H1 (cell line): ENCODE results near the gene MRE11. TPM values are rescaled to one million over a fixed set of nuclear protein-coding genes. Genes with fewer than 3 reads are reported as not detected.
A peak's percentile ranks its signal among the peaks of the same experiment; 100 is the strongest.

ENCODE experiments used
- CTCF ChIA-PET: fragments of 300-600 bp; sonication (Branson Sonifier 250); formaldehyde crosslinking; loops from one replicate; lab custom pipeline; 2021; ENCODE audit not compliant: partially characterized antibody; lab: Charles Lee
- POLR2A ChIA-PET: fragments of 300-600 bp; sonication (Branson Sonifier 250); formaldehyde crosslinking; loops from one replicate; lab custom pipeline; 2021; ENCODE audit warnings: inconsistent platforms; ENCODE audit not compliant: partially characterized antibody; lab: Charles Lee
- DNase-seq, 2 experiments: peaks; one replicate each; pipeline versions ENCODE4 v3.0.0 to v3.0.0-alpha.2; 2010 to 2022; ENCODE audit warnings: low spot score in 2 of 2, low read depth in 1 of 2, mixed read lengths in 1 of 2
- FAIRE-seq: peaks from 2 replicates; lab custom pipeline; 2011; peaks lifted over from hg19 to GRCh38; lab: Jason Lieb, UNC
- H2AFZ ChIP-seq: 2 replicates; pipeline ENCODE4 v1.8.1; 2012; ENCODE audit warnings: low read length, inconsistent platforms
- H2AK5ac ChIP-seq: 2 replicates; pipeline ENCODE4 v1.6.1; 2013; ENCODE audit warnings: low read depth, low read length
- H2BK120ac ChIP-seq: replicated peaks from 2 replicates; pipeline ENCODE3; 2013; ENCODE audit warnings: low read depth, low read length, inconsistent platforms
- H2BK12ac ChIP-seq: 2 replicates; pipeline ENCODE4 v1.6.1; 2013; ENCODE audit warnings: low read depth, low read length
- H2BK15ac ChIP-seq: 2 replicates; pipeline ENCODE4 v1.6.1; 2013; ENCODE audit warnings: low read length
- H2BK20ac ChIP-seq: 2 replicates; pipeline ENCODE4 v1.6.1; 2013; ENCODE audit warnings: low read length
- H2BK5ac ChIP-seq: 2 replicates; pipeline ENCODE4 v1.6.1; 2013; ENCODE audit warnings: low read depth, low read length
- H3K14ac ChIP-seq: 2 replicates; pipeline ENCODE4 v1.6.1; 2013; ENCODE audit warnings: inconsistent platforms; ENCODE audit not compliant: insufficient read length
- H3K18ac ChIP-seq: 2 replicates; pipeline ENCODE4 v1.6.1; 2013; ENCODE audit warnings: low read length; ENCODE audit errors: extremely low read depth
- H3K23ac ChIP-seq: 2 replicates; pipeline ENCODE4 v1.6.1; 2013; ENCODE audit warnings: inconsistent platforms; ENCODE audit not compliant: insufficient read length
- H3K23me2 ChIP-seq: 2 replicates; pipeline ENCODE4 v1.6.1; 2013; ENCODE audit warnings: low read depth, low read length
- H3K27ac ChIP-seq: 2 replicates; pipeline ENCODE4 v1.6.1; 2011; ENCODE audit warnings: low read depth, low read length, inconsistent platforms
- H3K27me3 ChIP-seq, 4 experiments: replicated peaks in 1 of 4; 1 replicate in 1 of 4; 2 replicates in 3 of 4; pipeline versions ENCODE4 v1.6.1 to v1.8.1; 2011 to 2013; ENCODE audit warnings: low read length in 3 of 4, mild to moderate bottlenecking in 3 of 4, inconsistent platforms in 2 of 4, mixed read lengths in 2 of 4, moderate library complexity in 1 of 4; ENCODE audit not compliant: control insufficient read depth in 3 of 4, insufficient read depth in 3 of 4; ENCODE audit errors: extremely low read depth in 1 of 4
- H3K36me3 ChIP-seq, 4 experiments: 2 replicates each; pipeline versions ENCODE4 v1.6.1 to v1.8.1; 2011 to 2013; ENCODE audit warnings: mild to moderate bottlenecking in 4 of 4, low read length in 3 of 4, moderate library complexity in 2 of 4, control low read depth in 1 of 4, inconsistent platforms in 1 of 4; ENCODE audit not compliant: insufficient read depth in 4 of 4, control insufficient read depth in 2 of 4
- H3K4ac ChIP-seq: replicated peaks from 2 replicates; pipeline ENCODE3; 2013; ENCODE audit warnings: low read length, low read depth, mixed read lengths, inconsistent platforms; ENCODE audit not compliant: insufficient read length
- H3K4me1 ChIP-seq, 4 experiments: replicated peaks in 1 of 4; 1 replicate in 1 of 4; 2 replicates in 3 of 4; pipeline versions ENCODE4 v1.6.1 to v1.8.1; 2011 to 2013; ENCODE audit warnings: low read length in 3 of 4, inconsistent platforms in 2 of 4, mixed read lengths in 1 of 4; ENCODE audit not compliant: insufficient read depth in 4 of 4, control insufficient read depth in 3 of 4
- H3K4me2 ChIP-seq, 2 experiments: 2 replicates each; pipeline versions ENCODE4 v1.6.1 to v1.8.1; 2011 to 2013; ENCODE audit warnings: low read depth in 2 of 2, low read length in 2 of 2, control low read depth in 1 of 2, inconsistent platforms in 1 of 2, mild to moderate bottlenecking in 1 of 2; ENCODE audit not compliant: insufficient read depth in 1 of 2
- H3K4me3 ChIP-seq, 4 experiments: fragments of 200-600, 300-600 bp in 1 of 4; sonication (generic), shearing (Covaris generic), sonication (Bioruptor Twin) in 1 of 4; 2 replicates each; pipeline versions ENCODE4 v1.5.1 to v1.8.1; 2011 to 2016; ENCODE audit warnings: low read length in 4 of 4, low read depth in 3 of 4, control low read depth in 2 of 4, inconsistent platforms in 2 of 4, mild to moderate bottlenecking in 2 of 4, mixed read lengths in 1 of 4, moderate library complexity in 1 of 4; ENCODE audit not compliant: insufficient read depth in 2 of 4; ENCODE audit errors: extremely low read depth in 1 of 4
- H3K56ac ChIP-seq: replicated peaks from 2 replicates; pipeline ENCODE3; 2013; ENCODE audit warnings: low read depth, mild to moderate bottlenecking, mixed read lengths, low read length, inconsistent platforms; ENCODE audit not compliant: insufficient read length
- H3K79me1 ChIP-seq: 2 replicates; pipeline ENCODE4 v1.6.1; 2013; ENCODE audit warnings: low read depth, low read length, control low read depth
- H3K79me2 ChIP-seq, 2 experiments: 2 replicates each; pipeline versions ENCODE4 v1.6.1 to v1.8.1; 2012 to 2013; ENCODE audit warnings: low read length in 2 of 2, mild to moderate bottlenecking in 2 of 2, inconsistent platforms in 1 of 2; ENCODE audit not compliant: insufficient read depth in 2 of 2, control insufficient read depth in 1 of 2
- H3K9ac ChIP-seq, 4 experiments: replicated peaks in 1 of 4; 1 replicate in 1 of 4; 2 replicates in 3 of 4; pipeline versions ENCODE4 v1.6.1 to v1.8.1; 2011 to 2013; ENCODE audit warnings: low read depth in 3 of 4, low read length in 3 of 4, control low read depth in 2 of 4, mild to moderate bottlenecking in 2 of 4, moderate library complexity in 2 of 4, inconsistent platforms in 1 of 4; ENCODE audit errors: extremely low read depth in 1 of 4
- H3K9me3 ChIP-seq, 2 experiments: 2 replicates each; pipeline versions ENCODE4 v1.6.1 to v1.8.1; 2012 to 2013; ENCODE audit warnings: mild to moderate bottlenecking in 2 of 2, moderate library complexity in 2 of 2, control low read depth in 1 of 2, inconsistent platforms in 1 of 2, low read depth in 1 of 2, low read length in 1 of 2, mixed read lengths in 1 of 2; ENCODE audit not compliant: insufficient read depth in 2 of 2
- H4K20me1 ChIP-seq, 2 experiments: replicated peaks in 1 of 2; 2 replicates each; pipeline versions ENCODE3 to v1.8.1; 2011 to 2013; ENCODE audit warnings: inconsistent platforms in 2 of 2, low read length in 2 of 2, mild to moderate bottlenecking in 1 of 2; ENCODE audit not compliant: insufficient read depth in 2 of 2, control insufficient read depth in 1 of 2
- H4K5ac ChIP-seq: 2 replicates; pipeline ENCODE4 v1.6.1; 2013; ENCODE audit warnings: low read length, low read depth, mixed read lengths, inconsistent platforms; ENCODE audit not compliant: insufficient read length
- H4K8ac ChIP-seq: 2 replicates; pipeline ENCODE4 v1.8.0; 2013; ENCODE audit warnings: mild to moderate bottlenecking, moderate library complexity, low read length, inconsistent platforms; ENCODE audit not compliant: insufficient read depth; ENCODE audit errors: extremely low read depth
- H4K91ac ChIP-seq: replicated peaks from 2 replicates; pipeline ENCODE3; 2013; ENCODE audit warnings: low read length, mixed read lengths, inconsistent platforms; ENCODE audit not compliant: insufficient read length
- CBX5 ChIP-seq: fragments of 300-800, 300-1000 bp; sonication (generic); IDR thresholded peaks from 2 replicates; pipeline ENCODE4 v1.7.1; 2016; ENCODE audit warnings: antibody characterized with exemption, low read length, low read depth
- MAFK ChIP-seq: IDR thresholded peaks from 2 replicates; pipeline ENCODE4 v1.6.1; 2012; ENCODE audit warnings: low read depth, mild to moderate bottlenecking, improper control_type of control experiment, low read length
- TAF7 ChIP-seq: optimal IDR thresholded peaks from 2 replicates; pipeline ENCODE3; 2011; ENCODE audit warnings: low read depth, mild to moderate bottlenecking, inconsistent platforms, low read length, moderate library complexity, borderline replicate concordance
- WGBS, 2 experiments: shearing (Covaris generic) in 1 of 2; methylation state at CpG; one replicate each; pipeline versions ENCODE4 v1.1.6 to v1.1.7; 2013 to 2015; ENCODE audit warnings: low lambda C conversion rate in 2 of 2, mixed read lengths in 2 of 2, inconsistent platforms in 1 of 2, low coverage in 1 of 2, missing lambda C conversion rate in 1 of 2; ENCODE audit not compliant: insufficient replicate concordance in 2 of 2, insufficient coverage in 1 of 2, insufficient read length in 1 of 2; ENCODE audit errors: extremely low coverage in 1 of 2, missing lambda C conversion rate in 1 of 2; 5-methylcytosine and 5-hydroxymethylcytosine counted together
- polyA plus RNA-seq, 7 experiments: library from polyadenylated mRNA; depleted of rRNA in 3 of 7; stranded (reverse) in 5 of 7; unstranded in 2 of 7; fragments of >200 nt in 5 of 7; fragments of 200-250 nt in 2 of 7; gene quantifications; 1 replicate in 5 of 7; 2 replicates in 1 of 7; 4 replicates in 1 of 7; pipeline versions ENCODE4 v1.2.1 to v1.2.3, GENCODE V29; 2011 to 2013; ENCODE audit warnings: missing spikeins in 2 of 7, mixed read lengths in 2 of 7
- total RNA-seq: library from RNA; stranded (reverse); fragmentation: NEBNext Ultra II Directional; extraction: Animal tissue kit (Norgen Biotek cat#: 25700); gene quantifications from 2 replicates; pipeline ENCODE4 v1.2.1, GENCODE V29; 2021

MRE11 gene
- total and polyA plus RNA-seq, 2 of the 8 experiments (the other 6 are each of a cell fraction or from before 2014, with no cell fraction given): 7.2 to 43.4 TPM

- H3K56ac ChIP-seq: no peak overlapping the region
- H3K79me1 ChIP-seq: no peaks in the 10 kb centered on the region
- no peak overlapping the region for H2AFZ ChIP-seq
- no peak overlapping the region for H2BK120ac ChIP-seq
- H4K91ac ChIP-seq: no peak overlapping the region
- FAIRE-seq (no peak), DNase-seq (no peak)
- no peak overlapping the region for H3K14ac ChIP-seq
- H3K18ac ChIP-seq: no peak overlapping the region
- TF ChIP-seq MAFK (peak; percentile 44; the same call in 1 of the 2 replicates), TAF7 (no peak), CBX5 (no peak)
- no peak overlapping the region for H3K4me3 ChIP-seq
- ChIA-PET POLR2A (no interaction called here), CTCF (interaction anchor here (0.6 to 1.6 kb wide), 7 partner anchors 10 to 334 kb away, joined by 3 to 6 read pairs (median 3); partner anchors contain the start of gene FUT4)
- 73% methylated on average over 4 of the region's 4 CpGs; no CpG with 5 or more reads in 1 of the 2 experiments for WGBS, 2 experiments
- no peak overlapping the region for H2AK5ac ChIP-seq
- H3K9ac ChIP-seq: no peak overlapping the region
- no peak overlapping the region for H2BK20ac ChIP-seq
- no peak overlapping the region for H2BK15ac ChIP-seq
- peaks cover 0 to 2% (median 2%) of the 10 kb centered on the region in 4 experiments; a peak in 3 of 7 replicates for H3K27me3 ChIP-seq
- no peak overlapping the region for H3K23ac ChIP-seq
- no peak overlapping the region for H3K27ac ChIP-seq
- H4K5ac ChIP-seq: no peak overlapping the region
- no peak overlapping the region for H4K8ac ChIP-seq
- no peaks in the 10 kb centered on the region for H3K23me2 ChIP-seq
- H2BK5ac ChIP-seq: no peak overlapping the region
- H3K9me3 ChIP-seq: no peaks in the 10 kb centered on the region
- H3K4me2 ChIP-seq: no peak overlapping the region
- no peak overlapping the region for H3K4ac ChIP-seq
- no peak overlapping the region for H2BK12ac ChIP-seq
- no peaks in the 10 kb centered on the region for H3K36me3 ChIP-seq
- no peaks in the 10 kb centered on the region for H4K20me1 ChIP-seq
- H3K79me2 ChIP-seq: no peaks in the 10 kb centered on the region
- H3K4me1 ChIP-seq: no peaks in the 10 kb centered on the region
Observed at GRCh38 chr11:94518300-94518699, 24.7 kb upstream of the MRE11 start.
